OCI-LY3 (cell line): ENCODE results near the gene CTF1.
"Not testable (repeated sequence)": the region's sequence is repeated elsewhere in the genome, so short reads cannot be mapped to it uniquely, and the experiment has no call there.

Experiments
- CTCF ChIP-seq: fragments of 200-600, 300-600 bp; sonication (generic); IDR thresholded peaks from 2 replicates; pipeline ENCODE4 v1.5.1; 2014; ENCODE audit warnings: antibody characterized with exemption, low read length, low read depth
- EZH2phosphoT487 ChIP-seq: fragments of 200-600 bp; shearing (Covaris generic); IDR thresholded peaks from 2 replicates; pipeline ENCODE4 v1.6.1; 2018; ENCODE audit warnings: antibody characterized with exemption, mixed run types, low read depth

- not testable (repeated sequence) for TF ChIP-seq CTCF, EZH2phosphoT487
These were observed 43.2 kb downstream of the CTF1 start for GRCh38 chr16:30939571-30939970.
